ENCODE data around the gene KSR1. TPM values are rescaled to one million over a fixed set of nuclear protein-coding genes. Genes with fewer than 3 reads are reported as not detected.

KSR1 gene
- total RNA-seq, 1 donor from 2014 or later, result 40.3 TPM

DNA sequence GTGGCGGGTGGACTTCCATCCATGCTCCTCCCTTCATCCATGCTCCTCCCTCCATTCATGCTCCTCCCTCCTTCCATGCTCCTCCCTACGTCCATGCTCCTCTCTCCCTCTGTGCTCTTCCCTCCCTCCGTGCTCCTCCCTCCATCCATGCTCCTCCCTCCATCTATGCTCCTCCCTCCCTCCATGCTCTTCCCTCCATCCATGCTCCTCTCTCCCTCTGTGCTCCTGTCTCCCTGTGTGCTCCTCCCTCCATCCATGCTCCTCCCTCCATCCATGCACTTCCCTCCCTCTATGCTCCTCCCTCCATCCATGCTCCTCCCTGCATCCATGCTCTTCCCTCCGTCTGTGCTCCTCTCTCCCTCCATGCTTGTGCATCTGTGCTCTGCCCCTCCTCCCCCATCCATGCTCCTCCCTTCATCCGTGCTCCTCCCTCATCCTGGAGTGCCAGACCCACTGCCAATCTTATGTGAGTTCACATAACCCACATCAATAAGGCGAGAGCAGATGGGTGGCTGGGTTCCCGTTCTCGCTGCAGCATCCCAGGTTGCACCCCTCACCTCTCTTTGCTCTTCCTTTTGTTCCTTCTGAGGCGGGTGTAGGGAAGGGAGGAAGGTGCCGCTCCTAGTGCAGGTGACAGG lies 22.8 kb downstream of the KSR1 start:
- no peak for DNase-seq (ENCODE audit: extremely low spot score in 2 of 2)
- intact Hi-C loops (cut with DNase I), result no loop called here
- H3K4me1 ChIP-seq, result peaks cover 46% of the 10 kb centered on the region
- H3K36me3 ChIP-seq, result no peaks in the 10 kb centered on the region
- H3K27ac ChIP-seq, result no peak overlapping the region
- no peaks in the 10 kb centered on the region for H3K27me3 ChIP-seq
- TF ChIP-seq, protein P1, sequence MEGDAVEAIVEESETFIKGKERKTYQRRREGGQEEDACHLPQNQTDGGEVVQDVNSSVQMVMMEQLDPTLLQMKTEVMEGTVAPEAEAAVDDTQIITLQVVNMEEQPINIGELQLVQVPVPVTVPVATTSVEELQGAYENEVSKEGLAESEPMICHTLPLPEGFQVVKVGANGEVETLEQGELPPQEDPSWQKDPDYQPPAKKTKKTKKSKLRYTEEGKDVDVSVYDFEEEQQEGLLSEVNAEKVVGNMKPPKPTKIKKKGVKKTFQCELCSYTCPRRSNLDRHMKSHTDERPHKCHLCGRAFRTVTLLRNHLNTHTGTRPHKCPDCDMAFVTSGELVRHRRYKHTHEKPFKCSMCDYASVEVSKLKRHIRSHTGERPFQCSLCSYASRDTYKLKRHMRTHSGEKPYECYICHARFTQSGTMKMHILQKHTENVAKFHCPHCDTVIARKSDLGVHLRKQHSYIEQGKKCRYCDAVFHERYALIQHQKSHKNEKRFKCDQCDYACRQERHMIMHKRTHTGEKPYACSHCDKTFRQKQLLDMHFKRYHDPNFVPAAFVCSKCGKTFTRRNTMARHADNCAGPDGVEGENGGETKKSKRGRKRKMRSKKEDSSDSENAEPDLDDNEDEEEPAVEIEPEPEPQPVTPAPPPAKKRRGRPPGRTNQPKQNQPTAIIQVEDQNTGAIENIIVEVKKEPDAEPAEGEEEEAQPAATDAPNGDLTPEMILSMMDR (IDR thresholded peaks at IDR 0.05), result no peak
- TF ChIP-seq POLR2AphosphoS5 (IDR thresholded peaks at IDR 0.05; ENCODE audit: insufficient read depth in 1 of 2, low read depth in 1 of 2) (no peak), POLR2A (IDR thresholded peaks at IDR 0.05) (no peak)
- no peak overlapping the region for H3K4me3 ChIP-seq
- H3K9me3 ChIP-seq, result no peaks in the 10 kb centered on the region

DNA sequence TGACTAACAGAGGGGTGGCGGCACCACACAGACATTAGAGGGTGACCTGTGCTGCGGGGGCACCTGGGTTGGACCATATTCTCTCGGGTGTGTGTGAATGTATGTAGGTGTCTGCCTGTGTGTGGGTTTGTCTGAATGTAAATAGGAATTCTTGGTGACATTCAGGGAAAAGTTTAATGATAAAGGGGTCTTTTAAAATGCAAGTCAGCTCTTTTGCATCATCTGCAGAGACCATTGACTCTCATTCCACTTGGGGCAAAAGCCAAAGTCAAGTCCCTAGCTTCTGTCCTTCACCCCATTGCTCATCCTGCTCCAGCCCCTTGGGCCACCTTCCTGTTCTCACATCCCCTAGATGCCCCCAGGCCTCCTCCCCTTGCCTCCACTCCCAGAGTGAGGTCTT lies 23.6 kb downstream of the KSR1 start:
- Histone ChIP-seq H3K4me3 (no peak overlapping the region), H3K27ac (no peak overlapping the region), H3K9me3 (no peaks in the 10 kb centered on the region), H3K36me3 (no peaks in the 10 kb centered on the region), H3K4me1 (peaks cover 41% of the 10 kb centered on the region), H3K27me3 (no peaks in the 10 kb centered on the region)
- intact Hi-C loops (cut with DNase I), result no loop called here
- DNase-seq (ENCODE audit: extremely low spot score in 2 of 2), result no peak
- TF ChIP-seq POLR2A (IDR thresholded peaks at IDR 0.05), result no peak
- TF ChIP-seq, protein P1 (IDR thresholded peaks at IDR 0.05), result no peak
- no peak for TF ChIP-seq POLR2AphosphoS5 (IDR thresholded peaks at IDR 0.05; ENCODE audit: insufficient read depth in 1 of 2, low read depth in 1 of 2)

GRCh38 chr17:27480699-27481098 lies 24.5 kb downstream of the KSR1 start:
- Histone ChIP-seq H3K4me3 (no peak overlapping the region), H3K4me1 (peaks cover 41% of the 10 kb centered on the region), H3K9me3 (no peaks in the 10 kb centered on the region), H3K27ac (no peak overlapping the region), H3K36me3 (no peaks in the 10 kb centered on the region), H3K27me3 (no peaks in the 10 kb centered on the region)
- intact Hi-C loops (cut with DNase I), result no loop called here
- DNase-seq (ENCODE audit: extremely low spot score in 2 of 2), result no peak
- TF ChIP-seq POLR2AphosphoS5 (IDR thresholded peaks at IDR 0.05; ENCODE audit: insufficient read depth in 1 of 2, low read depth in 1 of 2) (no peak), POLR2A (IDR thresholded peaks at IDR 0.05) (no peak)
- TF ChIP-seq, protein P1 (IDR thresholded peaks at IDR 0.05), result no peak

DNA sequence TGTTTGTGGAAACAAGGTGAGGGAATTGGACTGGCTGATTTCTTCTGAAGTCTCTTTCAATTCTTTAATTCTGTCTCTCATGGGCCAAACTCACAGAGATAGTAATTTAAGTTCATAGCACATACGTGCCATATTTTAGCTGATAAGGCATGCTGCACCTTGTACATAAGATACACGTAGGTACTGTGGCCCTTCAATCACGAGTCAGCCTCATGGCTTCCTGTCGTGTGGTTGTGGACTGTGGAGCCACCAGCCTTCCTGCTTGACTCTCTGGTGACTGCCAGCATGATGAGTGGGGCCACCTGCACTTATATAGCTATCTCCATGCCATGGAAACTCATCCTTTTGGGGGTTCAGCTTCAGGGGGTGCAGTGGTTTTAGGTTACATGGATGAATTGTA lies 25.1 kb downstream of the KSR1 start:
- H3K4me1 ChIP-seq, result peaks cover 41% of the 10 kb centered on the region
- no peak overlapping the region for H3K4me3 ChIP-seq
- H3K27ac ChIP-seq, result no peak overlapping the region
- no peaks in the 10 kb centered on the region for H3K36me3 ChIP-seq
- H3K9me3 ChIP-seq, result no peaks in the 10 kb centered on the region
- no peak for DNase-seq (ENCODE audit: extremely low spot score in 2 of 2)
- intact Hi-C loops (cut with DNase I), result no loop called here
- H3K27me3 ChIP-seq, result no peaks in the 10 kb centered on the region
- TF ChIP-seq POLR2A (IDR thresholded peaks at IDR 0.05) (no peak), POLR2AphosphoS5 (IDR thresholded peaks at IDR 0.05; ENCODE audit: insufficient read depth in 1 of 2, low read depth in 1 of 2) (no peak)
- TF ChIP-seq, protein P1 (IDR thresholded peaks at IDR 0.05), result no peak

DNA sequence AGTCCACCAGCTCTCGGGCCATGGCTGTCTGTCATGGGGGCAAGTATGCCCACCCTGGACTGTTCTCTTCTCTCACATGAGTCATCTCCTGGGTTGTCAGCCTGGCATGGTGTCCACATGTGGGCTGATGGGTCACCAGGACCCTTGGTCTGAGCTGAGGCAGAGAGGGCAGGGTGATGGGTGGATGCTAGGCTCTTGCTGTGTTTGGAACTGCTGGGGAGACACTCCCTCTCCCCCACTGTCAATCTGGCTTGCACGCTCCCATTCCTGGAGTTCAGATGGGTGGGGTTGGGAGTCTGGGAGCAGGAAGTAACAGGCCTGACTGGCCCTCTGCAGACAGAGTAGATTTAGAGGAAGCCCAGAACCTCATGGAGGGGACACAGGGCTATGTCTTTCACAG lies 28.9 kb downstream of the KSR1 start:
- no peaks in the 10 kb centered on the region for H3K9me3 ChIP-seq
- H3K4me1 ChIP-seq, result peaks cover 47% of the 10 kb centered on the region
- no peak for TF ChIP-seq POLR2AphosphoS5 (IDR thresholded peaks at IDR 0.05; ENCODE audit: insufficient read depth in 1 of 2, low read depth in 1 of 2)
- TF ChIP-seq POLR2A (IDR thresholded peaks at IDR 0.05), result no peak
- TF ChIP-seq, protein P1 (IDR thresholded peaks at IDR 0.05), result no peak
- no peaks in the 10 kb centered on the region for H3K27me3 ChIP-seq
- DNase-seq (ENCODE audit: extremely low spot score in 2 of 2), result no peak
- H3K4me3 ChIP-seq, result no peak overlapping the region
- intact Hi-C loops (cut with DNase I), result no loop called here
- H3K36me3 ChIP-seq, result no peaks in the 10 kb centered on the region
- peak overlapping the region; percentile 8 for H3K27ac ChIP-seq

Measured in vagina (tissue), 2 donors.